Measurements from ENCODE around the gene SINHCAF.
"Not testable (repeated sequence)": the region's sequence is repeated elsewhere in the genome, so short reads cannot be mapped to it uniquely, and the experiment has no call there.

SINHCAF gene, protein sequence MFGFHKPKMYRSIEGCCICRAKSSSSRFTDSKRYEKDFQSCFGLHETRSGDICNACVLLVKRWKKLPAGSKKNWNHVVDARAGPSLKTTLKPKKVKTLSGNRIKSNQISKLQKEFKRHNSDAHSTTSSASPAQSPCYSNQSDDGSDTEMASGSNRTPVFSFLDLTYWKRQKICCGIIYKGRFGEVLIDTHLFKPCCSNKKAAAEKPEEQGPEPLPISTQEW

GRCh38 chr12:31325877-31326631, at the start of gene SINHCAF:
Gene SINHCAF (minus strand): TSS chr12:31326150. CDS start chr12:31298204, 27,946 bp downstream.
- DNase-seq: peak; percentile 99

DNA sequence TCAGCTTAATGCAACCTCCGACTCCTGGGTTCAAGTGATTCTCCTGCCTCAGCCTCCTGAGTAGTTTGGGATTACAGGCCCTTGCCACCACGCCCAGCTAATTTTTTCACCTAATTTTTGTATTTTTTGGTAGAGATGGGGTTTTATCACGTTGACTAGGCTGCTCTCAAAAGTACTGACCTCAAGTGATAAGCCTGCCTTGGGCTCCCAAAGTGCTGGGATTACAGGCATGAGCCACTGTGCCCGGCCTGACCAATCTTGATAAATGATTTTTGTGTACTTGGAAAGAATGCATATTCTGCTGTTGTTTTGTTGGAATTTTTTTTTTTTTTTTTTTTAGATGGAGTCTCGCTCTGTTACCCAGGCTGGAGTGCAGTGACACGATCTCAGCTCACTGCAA, 49.5 kb upstream of the SINHCAF start:
- DNase-seq: not testable (repeated sequence)

DNA sequence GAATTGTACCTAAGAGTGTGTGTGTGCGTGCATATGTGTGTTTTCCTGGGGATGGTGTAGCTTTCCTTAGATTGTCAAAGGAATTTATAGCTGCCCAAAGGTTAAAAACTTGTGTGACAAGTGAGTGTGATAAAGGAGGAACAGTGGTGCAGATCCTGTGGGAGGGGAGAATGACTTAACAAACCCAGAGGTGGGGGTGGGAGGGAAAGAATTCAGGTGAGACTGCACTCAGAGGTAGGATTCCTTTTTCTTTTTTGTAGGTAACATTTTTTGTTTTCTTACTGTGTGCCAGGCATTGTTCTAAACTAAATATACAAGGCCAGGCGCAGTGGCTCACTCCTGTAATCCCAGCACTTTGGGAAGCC, 45.3 kb upstream of the SINHCAF start:
- DNase-seq: no peak

- DNase-seq: no peak
Observed at GRCh38 chr12:31370531-31371255, 44.7 kb upstream of the SINHCAF start.

DNA sequence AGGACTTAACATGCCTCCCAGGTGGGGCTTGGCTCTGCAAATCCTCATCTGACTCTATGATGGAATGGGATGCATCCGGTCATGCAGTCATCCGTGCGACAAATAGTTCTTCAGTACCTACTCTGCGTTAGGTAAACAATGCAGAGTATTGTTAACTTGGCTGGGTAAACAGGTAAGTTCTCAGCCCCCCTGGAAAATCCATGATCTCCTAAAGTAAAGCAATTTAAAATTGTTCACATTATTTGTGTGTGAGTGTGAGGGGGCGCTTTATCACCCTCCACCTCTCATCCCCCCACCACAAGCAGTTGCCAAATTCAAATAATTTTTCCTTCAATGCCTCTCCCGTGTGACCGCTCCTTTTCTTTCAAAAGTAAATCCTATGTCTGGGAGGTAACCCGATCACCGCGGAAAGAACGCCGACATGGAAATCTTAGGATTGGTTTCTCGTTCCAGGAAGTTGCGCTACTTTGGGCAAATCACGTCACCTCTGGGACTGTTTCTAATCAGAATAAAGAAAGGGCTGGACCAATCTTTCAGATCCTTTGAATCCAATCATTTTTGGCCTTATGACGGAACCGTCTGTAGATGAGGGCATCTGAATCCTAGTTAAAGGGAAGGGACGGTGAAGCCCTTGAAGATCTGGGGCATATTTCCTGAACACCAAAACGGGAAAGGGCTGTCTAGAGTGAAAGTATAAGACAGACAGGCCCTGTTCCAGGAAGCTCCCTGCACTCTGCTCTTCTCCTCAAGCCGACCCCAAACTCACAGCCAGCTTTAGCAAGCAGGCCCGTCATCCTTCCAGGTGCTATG, 44.0 kb upstream of the SINHCAF start:
- DNase-seq: no peak

GRCh38 chr12:31368666-31369361, 42.9 kb upstream of the SINHCAF start:
- no peak for DNase-seq

GRCh38 chr12:31366104-31366621, 40.2 kb upstream of the SINHCAF start:
- no peak for DNase-seq

DNA sequence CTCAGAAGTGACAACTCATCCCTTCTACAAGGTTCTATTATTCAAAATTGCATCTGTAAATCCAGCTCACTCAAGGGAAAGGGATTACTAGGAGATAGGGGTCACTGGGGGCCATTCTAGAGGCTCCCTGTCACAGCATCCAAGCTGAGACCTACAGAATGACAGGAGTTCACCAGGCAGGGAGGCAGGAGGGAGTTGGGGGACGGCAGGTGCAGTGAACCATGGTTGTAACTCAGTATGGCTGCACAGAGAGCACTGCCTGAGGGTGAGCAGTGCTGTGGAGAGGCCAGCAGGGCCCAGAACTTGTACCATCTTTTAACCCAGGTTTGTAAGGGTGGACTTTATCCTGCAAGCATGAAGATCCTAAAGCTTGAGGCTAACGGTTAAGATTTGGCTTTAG, 37.9 kb upstream of the SINHCAF start:
- no peak for DNase-seq

DNA sequence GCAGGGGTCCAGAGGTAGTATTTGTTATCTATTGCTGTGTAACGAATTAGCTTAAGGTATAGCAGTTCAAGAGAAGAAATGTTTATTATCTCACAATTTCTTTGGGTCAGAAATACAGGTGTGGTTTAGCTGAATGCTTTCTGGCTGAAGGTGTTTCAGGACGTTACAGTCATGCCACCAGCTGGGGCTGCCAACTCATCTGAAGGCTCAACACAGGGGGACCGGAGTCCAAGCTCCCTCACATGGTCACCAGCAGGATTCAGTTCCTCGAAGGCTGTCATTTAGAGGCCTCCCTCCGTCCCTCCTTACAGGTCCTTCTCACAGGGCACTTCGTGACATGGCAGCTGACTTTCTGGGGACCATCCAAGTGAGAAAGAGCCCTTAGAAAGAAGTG, 37.5 kb upstream of the SINHCAF start:
- no peak for DNase-seq

DNA sequence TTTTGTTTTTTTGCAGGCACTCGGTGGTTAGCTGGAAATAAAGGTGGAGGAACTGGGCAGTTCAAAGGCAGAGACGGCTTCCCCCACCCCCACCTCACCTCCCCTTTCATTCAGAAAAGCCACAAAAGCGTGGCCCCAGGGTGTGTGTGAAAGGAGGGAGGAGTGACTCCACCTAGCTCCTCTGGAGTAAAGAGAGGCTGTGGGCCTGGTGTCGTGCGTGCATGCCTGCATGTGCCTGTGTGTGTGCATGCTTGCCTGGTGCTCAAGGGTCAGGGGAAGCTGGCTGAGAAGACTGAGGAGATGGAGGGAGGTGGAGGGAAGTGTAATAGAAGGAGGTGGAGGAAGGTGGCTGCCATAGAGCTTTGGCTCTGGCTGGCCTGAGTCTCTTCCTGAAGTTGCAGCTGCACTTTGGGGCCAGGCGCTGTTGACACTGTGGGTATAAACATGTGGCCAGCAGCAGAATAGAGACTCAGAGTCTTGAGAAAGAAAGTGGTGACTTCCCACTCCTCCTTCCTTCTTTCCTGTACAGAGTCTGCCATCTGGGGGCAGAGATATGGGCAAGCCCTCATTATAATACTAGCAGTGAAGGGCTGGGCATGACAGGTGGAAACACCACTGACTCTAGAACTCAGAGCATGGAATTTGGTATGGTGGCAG, 36.9 kb upstream of the SINHCAF start:
- no peak for DNase-seq

- peak; percentile 72 for DNase-seq
Observed at GRCh38 chr12:31362115-31362758, 36.3 kb upstream of the SINHCAF start.

GRCh38 chr12:31361730-31362114, 35.8 kb upstream of the SINHCAF start:
- DNase-seq: no peak

- no peak for DNase-seq
Observed at GRCh38 chr12:31355747-31356107, 29.8 kb upstream of the SINHCAF start.

DNA sequence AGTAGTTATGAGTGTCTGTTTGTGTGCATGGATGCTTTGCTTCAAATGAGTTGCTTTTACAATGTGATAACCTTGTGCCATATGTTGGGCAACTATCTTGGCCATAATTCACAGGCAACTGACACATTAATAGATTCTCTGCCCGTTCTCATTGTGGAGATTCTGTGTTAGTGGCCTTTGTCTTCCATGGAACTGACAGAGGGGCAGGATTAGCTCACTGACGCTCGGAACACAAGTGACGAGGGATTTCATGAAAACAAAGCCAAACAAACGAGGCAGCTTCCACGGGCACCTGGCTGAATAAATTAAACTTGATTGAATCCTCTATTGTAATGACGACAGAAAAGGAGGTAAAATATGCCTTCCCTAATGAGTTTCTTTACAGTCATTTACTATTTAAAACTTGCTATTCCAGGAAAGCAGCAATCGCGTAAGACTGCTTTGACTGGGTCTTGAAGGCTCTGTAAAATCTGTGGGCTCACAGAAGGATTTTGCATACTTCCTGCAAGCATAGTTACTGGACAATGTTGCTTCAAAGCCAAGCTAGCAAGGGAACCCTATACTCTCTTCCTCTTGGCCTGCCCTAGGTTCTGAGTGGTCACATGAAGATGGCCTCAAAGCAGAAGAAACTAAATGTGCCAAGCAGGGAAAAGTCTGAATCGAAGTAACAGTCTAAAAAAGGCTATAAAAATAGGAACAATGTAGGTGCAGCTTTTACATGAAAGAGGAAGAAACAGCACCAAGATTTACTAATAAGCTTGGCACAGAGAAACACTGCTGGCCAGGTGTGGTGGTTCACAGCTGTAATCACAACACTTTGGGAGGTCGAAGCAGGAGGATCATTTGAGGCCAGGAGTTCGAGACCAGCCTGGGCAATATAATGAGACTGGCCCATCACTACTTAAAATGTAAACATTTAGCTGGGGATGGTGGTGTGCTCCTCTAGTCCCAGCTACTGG, 28.1 kb upstream of the SINHCAF start:
- DNase-seq: peak; percentile 79

GRCh38 chr12:31346267-31346666, 20.3 kb upstream of the SINHCAF start:
- no peak for DNase-seq

GRCh38 chr12:31343139-31343538, 17.2 kb upstream of the SINHCAF start:
- no peak for DNase-seq

GRCh38 chr12:31342286-31342685, 16.3 kb upstream of the SINHCAF start:
- no peak for DNase-seq

DNA sequence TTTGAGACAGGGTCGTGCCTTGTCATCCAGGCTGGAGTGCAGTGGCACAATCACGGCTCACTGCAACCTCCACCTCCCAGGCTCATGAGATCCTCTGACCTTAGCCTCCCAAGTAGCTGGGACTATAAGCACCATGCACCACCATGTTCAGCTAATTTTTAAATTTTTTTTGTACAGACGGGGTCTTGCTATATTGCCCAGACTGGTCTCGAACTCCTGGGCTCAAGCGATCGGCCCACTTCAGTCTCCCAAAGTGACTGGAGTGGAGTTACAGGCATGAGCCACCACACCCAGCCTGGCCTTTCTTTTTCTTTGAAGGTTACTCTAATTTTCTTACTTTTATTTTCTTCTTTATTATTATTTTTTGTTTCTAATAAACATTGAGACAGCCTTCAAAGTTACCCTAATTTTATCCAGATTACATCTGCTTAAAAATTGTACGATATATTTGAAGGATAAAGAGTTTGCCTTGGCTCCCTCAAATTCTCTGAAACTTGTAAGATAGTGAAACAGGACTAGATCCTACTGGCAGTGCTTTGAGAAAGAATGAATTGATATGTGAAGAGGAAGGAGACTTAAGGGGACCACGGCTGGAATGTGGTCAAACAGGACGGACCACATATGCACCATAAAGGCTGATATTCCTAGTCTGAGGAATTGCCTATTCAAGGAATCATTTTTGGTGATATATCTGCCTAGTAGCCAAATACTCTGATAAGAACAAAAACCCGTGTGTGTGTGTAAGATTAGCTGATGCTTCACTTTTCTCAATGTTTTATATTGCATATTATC, 14.1 kb upstream of the SINHCAF start:
- DNase-seq: no peak

- DNase-seq: no peak
Observed at GRCh38 chr12:31337952-31338351, 12.0 kb upstream of the SINHCAF start.
